Measurements from ENCODE around the gene FGFBP3. TPM values are rescaled to one million over a fixed set of nuclear protein-coding genes. Genes with fewer than 3 reads are reported as not detected.
A peak's percentile ranks its signal among the peaks of the same experiment; 100 is the strongest.

FGFBP3 gene
- total and polyA plus RNA-seq, 2 of the 13 experiments (the other 11 are each of a cell fraction or from before 2014, with no cell fraction given) = 0.50 to 2.0 TPM

DNA sequence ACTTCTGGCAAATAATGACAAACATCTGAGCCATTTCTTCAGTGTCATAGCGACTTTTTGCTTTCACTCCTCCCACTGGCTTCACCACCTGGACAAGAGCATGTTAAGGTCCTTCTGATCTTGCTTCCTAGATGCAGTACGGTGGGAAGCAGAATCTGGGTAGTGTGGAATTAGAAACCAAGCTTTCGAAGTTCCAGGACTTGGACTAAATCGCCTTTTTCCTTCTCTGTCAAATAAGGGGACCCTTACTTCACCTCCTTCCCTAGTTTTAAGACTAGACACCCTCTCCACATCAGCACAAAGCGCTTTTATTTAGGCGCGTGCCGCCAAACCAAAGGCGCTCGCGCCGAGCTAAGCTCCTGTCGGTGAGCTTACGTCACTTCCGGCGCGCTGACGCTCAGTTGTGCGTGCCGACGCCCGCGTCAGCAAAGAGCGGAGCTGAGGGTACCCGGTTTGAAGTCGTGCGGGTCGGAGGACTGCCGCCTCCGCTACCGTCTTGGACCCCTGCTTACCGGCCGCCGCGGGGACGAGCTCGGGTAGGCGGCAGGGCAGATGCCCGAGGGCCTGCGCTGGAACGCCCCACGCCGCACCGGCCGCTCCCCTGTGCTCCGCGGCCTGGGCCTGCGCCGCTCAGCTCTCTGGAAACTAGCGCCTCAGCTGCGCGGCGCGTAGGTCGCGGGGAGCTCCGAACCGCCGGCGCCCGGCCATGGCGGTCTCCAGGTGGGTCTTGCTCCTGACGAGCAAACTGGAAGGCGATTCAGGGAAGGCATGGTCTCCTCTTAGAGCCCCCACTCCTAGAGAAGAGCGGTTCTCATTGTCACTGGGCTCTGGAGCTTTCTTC, 14.3 kb upstream of the FGFBP3 start, which contains the start of gene BTAF1 (continued):
- TF ChIP-seq, protein P1, sequence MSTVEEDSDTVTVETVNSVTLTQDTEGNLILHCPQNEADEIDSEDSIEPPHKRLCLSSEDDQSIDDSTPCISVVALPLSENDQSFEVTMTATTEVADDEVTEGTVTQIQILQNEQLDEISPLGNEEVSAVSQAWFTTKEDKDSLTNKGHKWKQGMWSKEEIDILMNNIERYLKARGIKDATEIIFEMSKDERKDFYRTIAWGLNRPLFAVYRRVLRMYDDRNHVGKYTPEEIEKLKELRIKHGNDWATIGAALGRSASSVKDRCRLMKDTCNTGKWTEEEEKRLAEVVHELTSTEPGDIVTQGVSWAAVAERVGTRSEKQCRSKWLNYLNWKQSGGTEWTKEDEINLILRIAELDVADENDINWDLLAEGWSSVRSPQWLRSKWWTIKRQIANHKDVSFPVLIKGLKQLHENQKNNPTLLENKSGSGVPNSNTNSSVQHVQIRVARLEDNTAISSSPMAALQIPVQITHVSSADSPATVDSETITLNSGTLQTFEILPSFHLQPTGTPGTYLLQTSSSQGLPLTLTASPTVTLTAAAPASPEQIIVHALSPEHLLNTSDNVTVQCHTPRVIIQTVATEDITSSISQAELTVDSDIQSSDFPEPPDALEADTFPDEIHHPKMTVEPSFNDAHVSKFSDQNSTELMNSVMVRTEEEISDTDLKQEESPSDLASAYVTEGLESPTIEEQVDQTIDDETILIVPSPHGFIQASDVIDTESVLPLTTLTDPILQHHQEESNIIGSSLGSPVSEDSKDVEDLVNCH (CRISPR knock-in tag; IDR thresholded peaks at IDR 0.05) = no peak
- TF ChIP-seq CENPT (CRISPR knock-in tag; IDR thresholded peaks at IDR 0.05; ENCODE audit: low read depth) = no peak
- no peak for TF ChIP-seq ZBTB42 (CRISPR knock-in tag; IDR thresholded peaks at IDR 0.05)
- TF ChIP-seq, protein P2, sequence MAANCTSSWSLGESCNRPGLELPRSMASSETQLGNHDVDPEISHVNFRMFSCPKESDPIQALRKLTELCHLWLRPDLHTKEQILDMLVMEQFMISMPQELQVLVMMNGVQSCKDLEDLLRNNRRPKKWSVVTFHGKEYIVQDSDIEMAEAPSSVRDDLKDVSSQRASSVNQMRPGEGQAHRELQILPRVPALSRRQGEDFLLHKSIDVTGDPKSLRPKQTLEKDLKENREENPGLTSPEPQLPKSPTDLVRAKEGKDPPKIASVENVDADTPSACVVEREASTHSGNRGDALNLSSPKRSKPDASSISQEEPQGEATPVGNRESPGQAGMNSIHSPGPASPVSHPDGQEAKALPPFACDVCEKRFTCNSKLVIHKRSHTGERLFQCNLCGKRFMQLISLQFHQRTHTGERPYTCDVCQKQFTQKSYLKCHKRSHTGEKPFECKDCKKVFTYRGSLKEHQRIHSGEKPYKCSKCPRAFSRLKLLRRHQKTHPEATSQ (CRISPR knock-in tag; IDR thresholded peaks at IDR 0.05; ENCODE audit: borderline replicate concordance) = peak; percentile 65; the same call in 1 of the 2 replicates
- TF ChIP-seq HES4 (CRISPR knock-in tag; IDR thresholded peaks at IDR 0.05; ENCODE audit: borderline replicate concordance) = peak; percentile 80
- TF ChIP-seq, protein P3, sequence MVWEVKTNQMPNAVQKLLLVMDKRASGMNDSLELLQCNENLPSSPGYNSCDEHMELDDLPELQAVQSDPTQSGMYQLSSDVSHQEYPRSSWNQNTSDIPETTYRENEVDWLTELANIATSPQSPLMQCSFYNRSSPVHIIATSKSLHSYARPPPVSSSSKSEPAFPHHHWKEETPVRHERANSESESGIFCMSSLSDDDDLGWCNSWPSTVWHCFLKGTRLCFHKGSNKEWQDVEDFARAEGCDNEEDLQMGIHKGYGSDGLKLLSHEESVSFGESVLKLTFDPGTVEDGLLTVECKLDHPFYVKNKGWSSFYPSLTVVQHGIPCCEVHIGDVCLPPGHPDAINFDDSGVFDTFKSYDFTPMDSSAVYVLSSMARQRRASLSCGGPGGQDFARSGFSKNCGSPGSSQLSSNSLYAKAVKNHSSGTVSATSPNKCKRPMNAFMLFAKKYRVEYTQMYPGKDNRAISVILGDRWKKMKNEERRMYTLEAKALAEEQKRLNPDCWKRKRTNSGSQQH (CRISPR knock-in tag; IDR thresholded peaks at IDR 0.05; ENCODE audit: low read depth) = peak; percentile 55; the same call in 1 of the 2 replicates
- peak; percentile 84; the same call in 1 of the 2 replicates for TF ChIP-seq ZNF772 (CRISPR knock-in tag; IDR thresholded peaks at IDR 0.05)
- peak; percentile 21; the same call in 1 of the 2 replicates for TF ChIP-seq NFATC3 (CRISPR knock-in tag; IDR thresholded peaks at IDR 0.05)
- TF ChIP-seq HOXA5 (CRISPR knock-in tag; IDR thresholded peaks at IDR 0.05) = no peak; the same call in 1 of the 2 replicates
- TF ChIP-seq, protein P4, sequence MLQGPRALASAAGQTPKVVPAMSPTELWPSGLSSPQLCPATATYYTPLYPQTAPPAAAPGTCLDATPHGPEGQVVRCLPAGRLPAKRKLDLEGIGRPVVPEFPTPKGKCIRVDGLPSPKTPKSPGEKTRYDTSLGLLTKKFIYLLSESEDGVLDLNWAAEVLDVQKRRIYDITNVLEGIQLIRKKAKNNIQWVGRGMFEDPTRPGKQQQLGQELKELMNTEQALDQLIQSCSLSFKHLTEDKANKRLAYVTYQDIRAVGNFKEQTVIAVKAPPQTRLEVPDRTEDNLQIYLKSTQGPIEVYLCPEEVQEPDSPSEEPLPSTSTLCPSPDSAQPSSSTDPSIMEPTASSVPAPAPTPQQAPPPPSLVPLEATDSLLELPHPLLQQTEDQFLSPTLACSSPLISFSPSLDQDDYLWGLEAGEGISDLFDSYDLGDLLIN (CRISPR knock-in tag; IDR thresholded peaks at IDR 0.05; ENCODE audit: borderline replicate concordance) = peak; percentile 82; the same call in 1 of the 2 replicates
- TF ChIP-seq GABPA (IDR thresholded peaks at IDR 0.05; ENCODE audit: low read depth, low read length) = peak; percentile 73
- TF ChIP-seq GABPA (CRISPR knock-in tag; IDR thresholded peaks at IDR 0.05; ENCODE audit: low read depth) = peak; percentile 96
- peak; percentile 92 for TF ChIP-seq MEIS1 (CRISPR knock-in tag; IDR thresholded peaks at IDR 0.05; ENCODE audit: borderline replicate concordance)
- TF ChIP-seq NFIC (IDR thresholded peaks at IDR 0.05; ENCODE audit: low read length) = 0 out of 2 replicates have a peak, but pooled peaks have one; percentile 26
- peak; percentile 94 for TF ChIP-seq SAP130 (CRISPR knock-in tag; IDR thresholded peaks at IDR 0.05; ENCODE audit: low read depth)
- TF ChIP-seq, protein P5, sequence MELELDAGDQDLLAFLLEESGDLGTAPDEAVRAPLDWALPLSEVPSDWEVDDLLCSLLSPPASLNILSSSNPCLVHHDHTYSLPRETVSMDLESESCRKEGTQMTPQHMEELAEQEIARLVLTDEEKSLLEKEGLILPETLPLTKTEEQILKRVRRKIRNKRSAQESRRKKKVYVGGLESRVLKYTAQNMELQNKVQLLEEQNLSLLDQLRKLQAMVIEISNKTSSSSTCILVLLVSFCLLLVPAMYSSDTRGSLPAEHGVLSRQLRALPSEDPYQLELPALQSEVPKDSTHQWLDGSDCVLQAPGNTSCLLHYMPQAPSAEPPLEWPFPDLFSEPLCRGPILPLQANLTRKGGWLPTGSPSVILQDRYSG (CRISPR knock-in tag; IDR thresholded peaks at IDR 0.05) = no peak
- peak; percentile 87 for TF ChIP-seq ZNF781 (CRISPR knock-in tag; IDR thresholded peaks at IDR 0.05; ENCODE audit: borderline replicate concordance, not compliant biosample characterization)
- TF ChIP-seq ZNF292 (CRISPR knock-in tag; IDR thresholded peaks at IDR 0.05; ENCODE audit: borderline replicate concordance, low read depth) = peak; percentile 51; the same call in 1 of the 2 replicates
- peak; percentile 82; the same call in 1 of the 2 replicates for TF ChIP-seq ZNF713 (CRISPR knock-in tag; IDR thresholded peaks at IDR 0.05)
- peak; percentile 84 for TF ChIP-seq ZFP82 (CRISPR knock-in tag; IDR thresholded peaks at IDR 0.05; ENCODE audit: borderline replicate concordance)
- TF ChIP-seq CHCHD3 (CRISPR knock-in tag; IDR thresholded peaks at IDR 0.05) = 0 out of 2 replicates have a peak, but pooled peaks have one; percentile 34

Measured in HepG2 (cell line).